ENCODE data around the gene STARD10. TPM values are rescaled to one million over a fixed set of nuclear protein-coding genes. Genes with fewer than 3 reads are reported as not detected.

STARD10 gene
- total and polyA plus RNA-seq, 9 of the 15 experiments (the other 6 are each of a cell fraction or from before 2014, with no cell fraction given) = 0.15 to 52.9 (median 32.3) TPM

DNA sequence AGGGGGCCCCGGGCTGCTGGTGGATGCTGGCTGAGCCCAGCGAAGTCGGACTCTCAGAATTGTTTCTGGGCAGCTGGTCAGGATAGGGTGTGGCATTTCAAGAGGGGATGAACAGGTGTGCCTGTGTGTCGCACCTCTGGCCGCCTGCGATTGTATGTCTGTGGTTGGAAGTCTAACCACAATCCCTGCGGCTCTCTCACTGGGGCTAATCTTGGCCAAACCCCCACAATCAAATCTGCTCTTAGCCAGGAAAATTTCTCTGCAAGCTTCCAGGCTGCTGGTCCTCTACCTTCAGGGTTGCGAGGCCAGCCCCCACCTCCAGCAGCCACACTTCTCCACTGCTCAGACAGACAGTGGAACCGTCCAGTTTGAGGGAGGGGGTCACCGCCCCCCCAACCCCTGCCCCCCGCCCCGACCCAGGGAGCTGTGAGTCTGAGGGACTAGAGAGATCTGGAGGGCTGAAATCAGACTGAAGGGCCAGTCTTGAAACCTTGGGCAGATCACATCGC is 21.3 kb upstream of the STARD10 start (continued):
- TF ChIP-seq, protein P1, sequence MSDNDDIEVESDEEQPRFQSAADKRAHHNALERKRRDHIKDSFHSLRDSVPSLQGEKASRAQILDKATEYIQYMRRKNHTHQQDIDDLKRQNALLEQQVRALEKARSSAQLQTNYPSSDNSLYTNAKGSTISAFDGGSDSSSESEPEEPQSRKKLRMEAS (CRISPR knock-in tag; IDR thresholded peaks at IDR 0.05) = 0 out of 2 replicates have a peak, but pooled peaks have one; percentile 27
- no peak for TF ChIP-seq SIRT6 (IDR thresholded peaks at IDR 0.05; ENCODE audit: low read depth, low read length)
- TF ChIP-seq HDAC1 (IDR thresholded peaks at IDR 0.05) = peak in 1 of 2 experiments; percentile 38; a peak in 1 of 4 replicates
- peak; percentile 13; the same call in 1 of the 2 replicates for TF ChIP-seq HDAC2 (IDR thresholded peaks at IDR 0.05)
- no peak for TF ChIP-seq GATAD2B (IDR thresholded peaks at IDR 0.05; ENCODE audit: borderline replicate concordance)
- peak; percentile 91 to 95 for TF ChIP-seq KDM1A (IDR thresholded peaks at IDR 0.05)
- TF ChIP-seq RCOR1 (IDR thresholded peaks at IDR 0.05; ENCODE audit: borderline replicate concordance in 1 of 2, low read depth in 2 of 2, low read length in 2 of 2) = peak; percentile 92
- TF ChIP-seq, protein P2, sequence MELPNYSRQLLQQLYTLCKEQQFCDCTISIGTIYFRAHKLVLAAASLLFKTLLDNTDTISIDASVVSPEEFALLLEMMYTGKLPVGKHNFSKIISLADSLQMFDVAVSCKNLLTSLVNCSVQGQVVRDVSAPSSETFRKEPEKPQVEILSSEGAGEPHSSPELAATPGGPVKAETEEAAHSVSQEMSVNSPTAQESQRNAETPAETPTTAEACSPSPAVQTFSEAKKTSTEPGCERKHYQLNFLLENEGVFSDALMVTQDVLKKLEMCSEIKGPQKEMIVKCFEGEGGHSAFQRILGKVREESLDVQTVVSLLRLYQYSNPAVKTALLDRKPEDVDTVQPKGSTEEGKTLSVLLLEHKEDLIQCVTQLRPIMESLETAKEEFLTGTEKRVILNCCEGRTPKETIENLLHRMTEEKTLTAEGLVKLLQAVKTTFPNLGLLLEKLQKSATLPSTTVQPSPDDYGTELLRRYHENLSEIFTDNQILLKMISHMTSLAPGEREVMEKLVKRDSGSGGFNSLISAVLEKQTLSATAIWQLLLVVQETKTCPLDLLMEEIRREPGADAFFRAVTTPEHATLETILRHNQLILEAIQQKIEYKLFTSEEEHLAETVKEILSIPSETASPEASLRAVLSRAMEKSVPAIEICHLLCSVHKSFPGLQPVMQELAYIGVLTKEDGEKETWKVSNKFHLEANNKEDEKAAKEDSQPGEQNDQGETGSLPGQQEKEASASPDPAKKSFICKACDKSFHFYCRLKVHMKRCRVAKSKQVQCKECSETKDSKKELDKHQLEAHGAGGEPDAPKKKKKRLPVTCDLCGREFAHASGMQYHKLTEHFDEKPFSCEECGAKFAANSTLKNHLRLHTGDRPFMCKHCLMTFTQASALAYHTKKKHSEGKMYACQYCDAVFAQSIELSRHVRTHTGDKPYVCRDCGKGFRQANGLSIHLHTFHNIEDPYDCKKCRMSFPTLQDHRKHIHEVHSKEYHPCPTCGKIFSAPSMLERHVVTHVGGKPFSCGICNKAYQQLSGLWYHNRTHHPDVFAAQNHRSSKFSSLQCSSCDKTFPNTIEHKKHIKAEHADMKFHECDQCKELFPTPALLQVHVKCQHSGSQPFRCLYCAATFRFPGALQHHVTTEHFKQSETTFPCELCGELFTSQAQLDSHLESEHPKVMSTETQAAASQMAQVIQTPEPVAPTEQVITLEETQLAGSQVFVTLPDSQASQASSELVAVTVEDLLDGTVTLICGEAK (IDR thresholded peaks at IDR 0.05) = no peak
- TF ChIP-seq, protein P2 (CRISPR knock-in tag; IDR thresholded peaks at IDR 0.05) = no peak
- peak; percentile 9; the same call in 1 of the 2 replicates for TF ChIP-seq ZNF263 (CRISPR knock-in tag; IDR thresholded peaks at IDR 0.05; ENCODE audit: borderline replicate concordance)
- TF ChIP-seq, protein P3, sequence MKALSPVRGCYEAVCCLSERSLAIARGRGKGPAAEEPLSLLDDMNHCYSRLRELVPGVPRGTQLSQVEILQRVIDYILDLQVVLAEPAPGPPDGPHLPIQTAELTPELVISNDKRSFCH (CRISPR knock-in tag; IDR thresholded peaks at IDR 0.05) = no peak
- TF ChIP-seq, protein P3 (tag; IDR thresholded peaks at IDR 0.05) = 0 out of 2 replicates have a peak, but pooled peaks have one; percentile 38
- TF ChIP-seq POLR2AphosphoS5 (IDR thresholded peaks at IDR 0.05; ENCODE audit: control insufficient read depth, insufficient read depth, low read depth, low read length) = peak; percentile 53; the same call in 1 of the 2 replicates
- TF ChIP-seq CBFA2T3 (IDR thresholded peaks at IDR 0.05) = peak; percentile 87
- TF ChIP-seq NCOA2 (IDR thresholded peaks at IDR 0.05; ENCODE audit: partially characterized antibody in 2 of 2) = no peak
- TF ChIP-seq SMARCC2 (IDR thresholded peaks at IDR 0.05; ENCODE audit: low read depth) = no peak
- TF ChIP-seq CBFB (CRISPR knock-in tag; IDR thresholded peaks at IDR 0.05) = peak; percentile 53; the same call in 1 of the 2 replicates
- TF ChIP-seq SMAD4 (CRISPR knock-in tag; conservative IDR thresholded peaks at IDR 0.05) = peak; percentile 22
- TF ChIP-seq NCOR1 (IDR thresholded peaks at IDR 0.05) = 0 out of 2 replicates have a peak, but pooled peaks have one; percentile 3
- peak; percentile 63 for TF ChIP-seq TAL1 (IDR thresholded peaks at IDR 0.05)

Measured in K562 (cell line).